CD14-positive monocyte (primary cell): ENCODE data around the gene MRPL49. TPM values are rescaled to one million over a fixed set of nuclear protein-coding genes. Genes with fewer than 3 reads are reported as not detected.

Source experiments
- DNase-seq, 3 donors: peaks; one replicate each; pipeline ENCODE4 v3.0.0-alpha.2; 2011 to 2022
- H2AFZ ChIP-seq: 2 replicates; pipeline ENCODE4 v1.6.0; 2012; ENCODE audit warnings: mild to moderate bottlenecking, low read depth, low read length, inconsistent platforms; ENCODE audit not compliant: insufficient read depth, poor library complexity, severe bottlenecking
- H3K27ac ChIP-seq, 2 donors: 1 replicate in 1 of 2; 2 replicates in 1 of 2; pipeline ENCODE4 v1.5.1; 2012 to 2013; ENCODE audit warnings: low read length in 2 of 2, control low read depth in 1 of 2, inconsistent platforms in 1 of 2, low read depth in 1 of 2, mild to moderate bottlenecking in 1 of 2
- H3K27me3 ChIP-seq, 2 donors: one replicate each; pipeline versions ENCODE4 v1.6.0 to v1.6.1; 2011 to 2013; ENCODE audit warnings: low read length in 2 of 2; ENCODE audit not compliant: control insufficient read depth in 2 of 2, insufficient read depth in 2 of 2
- H3K36me3 ChIP-seq, 2 donors: replicated peaks in 1 of 2; 1 replicate in 1 of 2; 2 replicates in 1 of 2; pipeline versions ENCODE4 v1.5.1 to v1.6.1; 2012 to 2013; ENCODE audit warnings: low read length in 2 of 2, control low read depth in 1 of 2, inconsistent platforms in 1 of 2, mild to moderate bottlenecking in 1 of 2; ENCODE audit not compliant: insufficient read depth in 2 of 2, control insufficient read depth in 1 of 2
- H3K4me1 ChIP-seq, 2 donors: 1 replicate in 1 of 2; 2 replicates in 1 of 2; pipeline versions ENCODE4 v1.5.1 to v1.6.1; 2012 to 2013; ENCODE audit warnings: low read length in 2 of 2, control low read depth in 1 of 2, inconsistent platforms in 1 of 2, mild to moderate bottlenecking in 1 of 2, moderate library complexity in 1 of 2; ENCODE audit not compliant: insufficient read depth in 2 of 2, control insufficient read depth in 1 of 2
- H3K4me2 ChIP-seq: replicated peaks from 2 replicates; pipeline ENCODE3; 2012; ENCODE audit warnings: low read length, moderate library complexity, mild to moderate bottlenecking; ENCODE audit not compliant: poor library complexity, severe bottlenecking; ENCODE audit errors: extremely low read depth
- H3K4me3 ChIP-seq, 3 experiments: fragments of 200-600 bp in 1 of 3; sonication (generic) in 1 of 3; replicated peaks in 1 of 3; 1 replicate in 2 of 3; 2 replicates in 1 of 3; pipeline ENCODE4 v1.5.1; 2011 to 2013; ENCODE audit warnings: low read length in 3 of 3, mild to moderate bottlenecking in 3 of 3, control low read depth in 2 of 3, low read depth in 2 of 3, inconsistent platforms in 1 of 3, moderate library complexity in 1 of 3
- H3K79me2 ChIP-seq: 2 replicates; pipeline ENCODE4 v1.6.0; 2012; ENCODE audit warnings: mild to moderate bottlenecking, control low read depth, inconsistent platforms, low read length, moderate library complexity; ENCODE audit not compliant: insufficient read depth
- H3K9ac ChIP-seq: 2 replicates; pipeline ENCODE4 v1.6.0; 2017; ENCODE audit warnings: low read length, mild to moderate bottlenecking; ENCODE audit not compliant: insufficient read depth, poor library complexity, severe bottlenecking
- H3K9me3 ChIP-seq, 2 donors: replicated peaks in 1 of 2; 1 replicate in 1 of 2; 2 replicates in 1 of 2; pipeline versions ENCODE4 v1.5.1 to v1.6.1; 2012 to 2013; ENCODE audit warnings: low read length in 2 of 2, control low read depth in 1 of 2; ENCODE audit not compliant: control insufficient read depth in 1 of 2, insufficient read depth in 1 of 2
- H4K20me1 ChIP-seq: 2 replicates; pipeline ENCODE4 v1.6.0; 2012; ENCODE audit warnings: mild to moderate bottlenecking, low read length, control low read depth, moderate library complexity; ENCODE audit not compliant: insufficient read depth
- H3K27ac Mint-ChIP-seq, 7 donors: one replicate each; pipeline ENCODE4 v1.8.0; 2020; ENCODE audit warnings: mild to moderate bottlenecking in 7 of 7, mixed read lengths in 7 of 7, moderate library complexity in 6 of 7, inconsistent platforms in 2 of 7
- H3K27me3 Mint-ChIP-seq, 3 donors: one replicate each; pipeline ENCODE4 v1.8.0; 2021 to 2022; ENCODE audit warnings: low read depth in 3 of 3, mild to moderate bottlenecking in 3 of 3, mixed read lengths in 3 of 3, moderate library complexity in 3 of 3, inconsistent platforms in 1 of 3
- H3K36me3 Mint-ChIP-seq, 2 donors: one replicate each; pipeline ENCODE4 v1.8.0; 2020; ENCODE audit warnings: mixed read lengths in 2 of 2, inconsistent platforms in 1 of 2, mild to moderate bottlenecking in 1 of 2
- H3K4me1 Mint-ChIP-seq: one replicate; pipeline ENCODE4 v1.8.0; 2020; ENCODE audit warnings: mild to moderate bottlenecking, mixed read lengths
- H3K4me3 Mint-ChIP-seq, 2 donors: one replicate each; pipeline ENCODE4 v1.8.0; 2020; ENCODE audit warnings: mild to moderate bottlenecking in 2 of 2, mixed read lengths in 2 of 2, moderate library complexity in 1 of 2
- H3K9me3 Mint-ChIP-seq, 7 donors: one replicate each; pipeline ENCODE4 v1.8.0; 2020 to 2022; ENCODE audit warnings: mixed read lengths in 7 of 7, mild to moderate bottlenecking in 6 of 7, moderate library complexity in 6 of 7, inconsistent platforms in 2 of 7
- CTCF ChIP-seq: fragments of 200-600 bp; IDR thresholded peaks from one replicate; pipeline ENCODE4 v1.8.0; 2022; ENCODE audit warnings: antibody characterized with exemption, mild to moderate bottlenecking
- WGBS: methylation state at CpG from one replicate; pipeline ENCODE4 v1.1.5; 2013; ENCODE audit warnings: missing lambda C conversion rate; ENCODE audit not compliant: insufficient coverage; 5-methylcytosine and 5-hydroxymethylcytosine counted together
- intact Hi-C, 2 donors: fragments of 100-400 bp; cut with micrococcal nuclease; formaldehyde crosslinking; loops; one replicate each; pipeline versions ENCODE4 v1.15.0 to v1.15.1; 2023
- polyA plus RNA-seq, 3 donors: library from polyadenylated mRNA; depleted of rRNA in 1 of 3; unstranded in 2 of 3; stranded (reverse) in 1 of 3; fragments of 300-500 nt in 2 of 3; fragments of >200 nt in 1 of 3; fragmentation: Illumina TruSeq in 2 of 3; gene quantifications; 1 replicate in 2 of 3; 2 replicates in 1 of 3; pipeline ENCODE4 v1.2.3, GENCODE V29; 2012 to 2021

The MRPL49 gene
- polyA plus RNA-seq, 3 donors, result 19.8 to 33.9 (median 32.7) TPM

GRCh38 chr11:65117206-65118096 is 4.7 kb upstream of the MRPL49 start, which contains the start of gene ZNHIT2:
Gene ZNHIT2 (minus strand): TSS chr11:65117701. CDS start chr11:65117653, 48 bp downstream.
- Histone ChIP-seq H3K4me2 (peak within 1 kb of the TSS; percentile 93), H3K36me3 (peaks cover 29 to 33% of the 10 kb centered on the region in 2 donors), H3K4me3 (peak within 1 kb of the TSS; percentile 60 to 93 (median 91)), H4K20me1 (peaks cover 18% of the 10 kb centered on the region), H3K27me3 (peaks cover 0 to 15% of the 10 kb centered on the region in 2 donors), H2AFZ (peak within 1 kb of the TSS; percentile 87), H3K9me3 (no peaks in the 10 kb centered on the region), H3K79me2 (peaks cover 45% of the 10 kb centered on the region), H3K27ac (peak within 1 kb of the TSS; percentile 67 to 85), H3K9ac (peak within 1 kb of the TSS; percentile 89), H3K4me1 (peaks cover 30 to 48% of the 10 kb centered on the region in 2 donors)
- peak within 1 kb of the TSS; percentile 79 to 90 (median 88) for H3K27ac Mint-ChIP-seq
- peak within 1 kb of the TSS; percentile 82 to 90 for H3K4me3 Mint-ChIP-seq
- H3K27me3 Mint-ChIP-seq, result peaks cover 13 to 17% (median 13%) of the 10 kb centered on the region in 3 donors
- peaks cover 39% of the 10 kb centered on the region for H3K4me1 Mint-ChIP-seq
- H3K36me3 Mint-ChIP-seq, result peaks cover 44 to 48% of the 10 kb centered on the region in 2 donors
- WGBS, result under 1% methylated on average over 89 of the region's 89 CpGs
- TF ChIP-seq CTCF, result peak; percentile 94
- peak; percentile 99 for DNase-seq
- intact Hi-C loops, result loop anchor here in 1 of 2 donors (2.0 kb wide), 1 partner anchor 17 kb away; the partner anchor contains the start of gene SYVN1
- peaks cover 0 to 6% (median 0%) of the 10 kb centered on the region in 7 donors for H3K9me3 Mint-ChIP-seq

GRCh38 chr11:65118097-65118837 is 3.9 kb upstream of the MRPL49 start:
- Histone ChIP-seq H3K9me3 (no peaks in the 10 kb centered on the region), H4K20me1 (peaks cover 18% of the 10 kb centered on the region), H3K9ac (no peak overlapping the region), H2AFZ (no peak overlapping the region), H3K4me1 (peaks cover 28 to 48% of the 10 kb centered on the region in 2 donors), H3K79me2 (peaks cover 53% of the 10 kb centered on the region), H3K4me2 (no peak overlapping the region), H3K27ac (peak overlapping the region in 1 of 2 donors; percentile 22), H3K27me3 (peaks cover 0 to 8% of the 10 kb centered on the region in 2 donors), H3K36me3 (peaks cover 29 to 33% of the 10 kb centered on the region in 2 donors), H3K4me3 (no peak overlapping the region)
- Mint-ChIP-seq H3K36me3 (peaks cover 42 to 48% of the 10 kb centered on the region in 2 donors), H3K27ac (peak overlapping the region; percentile 74 to 90 (median 88)), H3K4me1 (peaks cover 32% of the 10 kb centered on the region), H3K27me3 (peaks cover 8 to 9% (median 9%) of the 10 kb centered on the region in 3 donors), H3K4me3 (peak overlapping the region in 1 of 2 donors; percentile 82), H3K9me3 (peaks cover 0 to 6% (median 0%) of the 10 kb centered on the region in 7 donors)
- TF ChIP-seq CTCF, result peak; percentile 67
- intact Hi-C loops, result no loop called here
- no peak for DNase-seq
- WGBS, result 89% methylated on average over 9 of the region's 18 CpGs
